B cell (primary cell): ENCODE data around the gene CSF1. TPM values are rescaled to one million over a fixed set of nuclear protein-coding genes. Genes with fewer than 3 reads are reported as not detected.

Experiments used
- ATAC-seq: fragments of 200-7000 bp; cut with Tn5 transposase; one replicate; pipeline ENCODE4 v1.10.0; 2021; ENCODE audit warnings: low read depth, mild to moderate bottlenecking, moderate number of reproducible peaks, moderate library complexity
- CTCF ChIA-PET: fragments of 350-600 bp; sonication (Branson Sonifier 250); formaldehyde crosslinking; loops from one replicate; lab custom pipeline; 2021; ENCODE audit warnings: antibody characterized with exemption, inconsistent platforms; lab: Charles Lee
- POLR2A ChIA-PET: fragments of 350-600 bp; sonication (Branson Sonifier 250); formaldehyde crosslinking; loops from one replicate; lab custom pipeline; 2021; ENCODE audit warnings: antibody characterized with exemption; lab: Charles Lee
- DNase-seq: peaks from one replicate; pipeline ENCODE4 v3.0.0; 2013
- H2AFZ ChIP-seq: 2 replicates; pipeline ENCODE4 v1.6.1; 2012; ENCODE audit warnings: mild to moderate bottlenecking, low read depth, low read length; ENCODE audit not compliant: insufficient read depth, poor library complexity, severe bottlenecking
- H3K27ac ChIP-seq, 2 donors: 1 replicate in 1 of 2; 2 replicates in 1 of 2; pipeline ENCODE4 v1.5.1; 2012 to 2013; ENCODE audit warnings: low read length in 2 of 2, mild to moderate bottlenecking in 2 of 2, moderate library complexity in 1 of 2
- H3K27me3 ChIP-seq, 4 experiments: fragments of 200-600 bp in 1 of 4; sonication (generic) in 1 of 4; replicated peaks in 1 of 4; 1 replicate in 2 of 4; 2 replicates in 2 of 4; pipeline versions ENCODE4 v1.6.1 to v1.7.0; 2013 to 2016; ENCODE audit warnings: low read length in 3 of 4, mild to moderate bottlenecking in 2 of 4, mixed read lengths in 1 of 4, moderate library complexity in 1 of 4; ENCODE audit not compliant: insufficient read depth in 4 of 4, control insufficient read depth in 3 of 4; ENCODE audit errors: control extremely low read depth in 1 of 4
- H3K36me3 ChIP-seq, 2 experiments: replicated peaks in 1 of 2; 1 replicate in 1 of 2; 2 replicates in 1 of 2; pipeline versions ENCODE4 v1.6.1 to v1.7.1; 2013; ENCODE audit warnings: low read length in 1 of 2; ENCODE audit not compliant: insufficient read depth in 2 of 2, control insufficient read depth in 1 of 2; ENCODE audit errors: control extremely low read depth in 1 of 2, extremely low read depth in 1 of 2
- H3K4me1 ChIP-seq, 2 donors: fragments of 200-600 bp in 1 of 2; sonication (generic) in 1 of 2; 1 replicate in 1 of 2; 2 replicates in 1 of 2; pipeline versions ENCODE4 v1.5.1 to v1.6.1; 2013 to 2017; ENCODE audit warnings: low read length in 2 of 2; ENCODE audit not compliant: control insufficient read depth in 2 of 2, insufficient read depth in 2 of 2
- H3K4me2 ChIP-seq: replicated peaks from 2 replicates; pipeline ENCODE3; 2012; ENCODE audit warnings: mild to moderate bottlenecking, low read depth, low read length; ENCODE audit not compliant: poor library complexity, severe bottlenecking
- H3K4me3 ChIP-seq, 5 experiments: fragments of 200-600 bp in 1 of 5; sonication (generic) in 1 of 5; 1 replicate in 3 of 5; 2 replicates in 2 of 5; pipeline versions ENCODE4 v1.5.1 to v1.7.0; 2011 to 2016; ENCODE audit warnings: low read length in 4 of 5, mild to moderate bottlenecking in 4 of 5, low read depth in 2 of 5, control low read depth in 1 of 5, moderate library complexity in 1 of 5; ENCODE audit not compliant: insufficient read depth in 1 of 5; ENCODE audit errors: control extremely low read depth in 1 of 5, extremely low read depth in 1 of 5
- H3K79me2 ChIP-seq: fragments of 200-600 bp; sonication (generic); one replicate; pipeline ENCODE4 v1.6.0; 2016; ENCODE audit warnings: low read length; ENCODE audit not compliant: control insufficient read depth, insufficient read depth
- H3K9ac ChIP-seq: fragments of 200-600 bp; sonication (generic); 2 replicates; pipeline ENCODE4 v1.6.1; 2017; ENCODE audit warnings: mild to moderate bottlenecking, low read length, moderate library complexity
- H3K9me3 ChIP-seq, 3 donors: one replicate each; pipeline versions ENCODE4 v1.6.1 to v1.7.1; 2013; ENCODE audit warnings: low read length in 2 of 3; ENCODE audit not compliant: control insufficient read depth in 2 of 3, insufficient read depth in 1 of 3; ENCODE audit errors: control extremely low read depth in 1 of 3
- H4K20me1 ChIP-seq: 2 replicates; pipeline ENCODE4 v1.6.0; 2012; ENCODE audit warnings: mild to moderate bottlenecking, low read length; ENCODE audit not compliant: insufficient read depth, control insufficient read depth, poor library complexity, severe bottlenecking
- H3K27ac Mint-ChIP-seq: one replicate; pipeline ENCODE4 v1.8.0; 2021; ENCODE audit warnings: mixed read lengths
- H3K27me3 Mint-ChIP-seq: one replicate; pipeline ENCODE4 v1.8.0; 2021; ENCODE audit warnings: mixed read lengths
- H3K4me1 Mint-ChIP-seq: one replicate; pipeline ENCODE4 v1.8.0; 2021; ENCODE audit warnings: mixed read lengths
- H3K4me3 Mint-ChIP-seq: one replicate; pipeline ENCODE4 v1.8.0; 2021; ENCODE audit warnings: mixed read lengths
- H3K9me3 Mint-ChIP-seq: one replicate; pipeline ENCODE4 v1.8.0; 2022; ENCODE audit warnings: mixed read lengths; ENCODE audit not compliant: insufficient read depth
- EZH2 ChIP-seq: IDR thresholded peaks from 2 replicates; pipeline ENCODE4 v1.6.1; 2012; ENCODE audit warnings: borderline replicate concordance, low read depth, mild to moderate bottlenecking, moderate library complexity, low read length; ENCODE audit not compliant: insufficient read depth, poor library complexity, severe bottlenecking
- WGBS: methylation state at CpG from one replicate; pipeline ENCODE4 v1.1.5; 2013; ENCODE audit warnings: missing lambda C conversion rate; ENCODE audit not compliant: insufficient coverage; 5-methylcytosine and 5-hydroxymethylcytosine counted together
- intact Hi-C: fragments of 100-400 bp; cut with micrococcal nuclease; formaldehyde crosslinking; loops from one replicate; pipeline ENCODE4 v1.10.0; 2022
- polyA plus RNA-seq: library from polyadenylated mRNA; depleted of rRNA; stranded (reverse); fragments of >200 nt; gene quantifications from 2 replicates; pipeline ENCODE4 v1.2.3, GENCODE V29; 2012
- total RNA-seq, 2 donors: library from RNA; stranded (reverse); fragments of 120-200 nt in 1 of 2; gene quantifications; 1 replicate in 1 of 2; 2 replicates in 1 of 2; pipeline versions ENCODE4 v1.2.3 to v1.2.4, GENCODE V29; 2013 to 2022
- TF ChIP-seq, protein P1 (sequence below): fragments of 200-600 bp; IDR thresholded peaks from one replicate; pipeline ENCODE4 v1.8.0; 2022; ENCODE audit warnings: antibody characterized with exemption, mild to moderate bottlenecking

Gene CSF1
- total and polyA plus RNA-seq, 2 donors (not counting 1 experiment from before 2014, with no cell fraction given), result 0.55 to 4.2 TPM

DNA sequence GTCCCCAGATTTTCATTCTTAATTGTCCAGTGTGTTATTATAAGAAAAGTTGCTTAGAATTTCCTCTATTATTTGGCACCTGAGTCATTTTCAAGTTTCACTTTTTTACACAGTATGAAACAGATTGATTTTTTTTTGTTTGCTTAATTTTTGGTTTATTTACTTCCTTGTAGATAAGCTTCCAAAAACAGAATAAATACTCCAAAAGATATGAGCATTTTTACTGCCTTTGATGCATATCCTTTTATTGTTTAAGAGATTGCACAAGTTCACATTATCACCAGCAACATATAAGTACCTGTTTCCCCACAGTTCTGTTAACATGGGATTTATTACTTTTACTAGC, 37.6 kb downstream of the CSF1 start:
- no peak overlapping the region for H2AFZ ChIP-seq
- no peak overlapping the region for H3K4me2 ChIP-seq
- ATAC-seq (no peak), DNase-seq (no peak)
- H3K9ac ChIP-seq, result no peak overlapping the region
- CTCF ChIA-PET, result interaction anchor here (1.5 kb wide), 1 partner anchor 36 kb away, joined by 4 read pairs; the partner anchor contains the start of gene AHCYL1
- H3K27ac Mint-ChIP-seq, result no peak overlapping the region
- no peak overlapping the region for H3K4me3 ChIP-seq
- no peak overlapping the region for H3K27ac ChIP-seq
- H3K36me3 ChIP-seq, result no peaks in the 10 kb centered on the region
- POLR2A ChIA-PET, result no interaction called here
- H3K79me2 ChIP-seq, result no peaks in the 10 kb centered on the region
- H3K27me3 ChIP-seq, result no peaks in the 10 kb centered on the region
- no peaks in the 10 kb centered on the region for H3K9me3 ChIP-seq
- H4K20me1 ChIP-seq, result no peaks in the 10 kb centered on the region
- intact Hi-C loops, result no loop called here
- H3K4me1 Mint-ChIP-seq, result no peaks in the 10 kb centered on the region
- no peak for TF ChIP-seq EZH2
- TF ChIP-seq, protein P1, sequence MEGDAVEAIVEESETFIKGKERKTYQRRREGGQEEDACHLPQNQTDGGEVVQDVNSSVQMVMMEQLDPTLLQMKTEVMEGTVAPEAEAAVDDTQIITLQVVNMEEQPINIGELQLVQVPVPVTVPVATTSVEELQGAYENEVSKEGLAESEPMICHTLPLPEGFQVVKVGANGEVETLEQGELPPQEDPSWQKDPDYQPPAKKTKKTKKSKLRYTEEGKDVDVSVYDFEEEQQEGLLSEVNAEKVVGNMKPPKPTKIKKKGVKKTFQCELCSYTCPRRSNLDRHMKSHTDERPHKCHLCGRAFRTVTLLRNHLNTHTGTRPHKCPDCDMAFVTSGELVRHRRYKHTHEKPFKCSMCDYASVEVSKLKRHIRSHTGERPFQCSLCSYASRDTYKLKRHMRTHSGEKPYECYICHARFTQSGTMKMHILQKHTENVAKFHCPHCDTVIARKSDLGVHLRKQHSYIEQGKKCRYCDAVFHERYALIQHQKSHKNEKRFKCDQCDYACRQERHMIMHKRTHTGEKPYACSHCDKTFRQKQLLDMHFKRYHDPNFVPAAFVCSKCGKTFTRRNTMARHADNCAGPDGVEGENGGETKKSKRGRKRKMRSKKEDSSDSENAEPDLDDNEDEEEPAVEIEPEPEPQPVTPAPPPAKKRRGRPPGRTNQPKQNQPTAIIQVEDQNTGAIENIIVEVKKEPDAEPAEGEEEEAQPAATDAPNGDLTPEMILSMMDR, result no peak
- H3K9me3 Mint-ChIP-seq, result no peaks in the 10 kb centered on the region
- H3K4me3 Mint-ChIP-seq, result no peak overlapping the region
- no peaks in the 10 kb centered on the region for H3K4me1 ChIP-seq
- peaks cover 26% of the 10 kb centered on the region for H3K27me3 Mint-ChIP-seq

DNA sequence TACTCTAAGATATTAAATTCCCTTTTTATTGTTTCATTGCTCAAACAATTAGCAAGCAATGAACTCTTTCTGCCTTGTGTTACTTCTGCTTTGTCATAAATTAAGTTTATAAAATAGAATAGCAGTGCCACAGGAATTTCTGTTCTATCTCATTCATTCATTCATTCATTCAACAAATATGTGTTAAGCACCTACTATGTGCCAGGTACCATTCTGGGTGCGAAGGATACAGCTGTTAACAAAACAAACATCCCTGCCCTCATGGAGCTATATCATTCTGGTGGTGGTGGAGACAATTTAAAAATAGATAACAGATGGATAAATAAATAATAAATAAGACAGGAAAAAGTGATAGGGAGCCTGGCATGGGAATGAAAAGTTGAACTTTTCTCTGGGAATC, 39.4 kb downstream of the CSF1 start:
- H3K4me1 Mint-ChIP-seq, result no peaks in the 10 kb centered on the region
- no peaks in the 10 kb centered on the region for H3K36me3 ChIP-seq
- no peaks in the 10 kb centered on the region for H3K27me3 ChIP-seq
- DNase-seq, result no peak
- H3K27ac ChIP-seq, result no peak overlapping the region
- H3K4me1 ChIP-seq, result no peaks in the 10 kb centered on the region
- no peak overlapping the region for H3K9ac ChIP-seq
- no peak for ATAC-seq
- no peak overlapping the region for H2AFZ ChIP-seq
- ChIA-PET CTCF (interaction anchor here (1.3 kb wide), 1 partner anchor 72 kb away, joined by 3 read pairs; no protein-coding TSS in a partner anchor), POLR2A (no interaction called here)
- H3K9me3 Mint-ChIP-seq, result no peaks in the 10 kb centered on the region
- H3K27ac Mint-ChIP-seq, result no peak overlapping the region
- no peak overlapping the region for H3K4me3 Mint-ChIP-seq
- TF ChIP-seq, protein P1, result no peak
- no peak for TF ChIP-seq EZH2
- peaks cover 22% of the 10 kb centered on the region for H3K27me3 Mint-ChIP-seq
- no CpG with 5 or more reads among the region's 1 CpG for WGBS
- no peaks in the 10 kb centered on the region for H4K20me1 ChIP-seq
- no peaks in the 10 kb centered on the region for H3K79me2 ChIP-seq
- no peak overlapping the region for H3K4me3 ChIP-seq
- intact Hi-C loops, result no loop called here
- no peaks in the 10 kb centered on the region for H3K9me3 ChIP-seq
- no peak overlapping the region for H3K4me2 ChIP-seq
